HG03103 (cell line): ENCODE data around the gene KCNIP3.

Experiments
- ATAC-seq: cut with Tn5 transposase; IDR thresholded peaks from one replicate; pipeline ENCODE4 v1.9.1; 2021; ENCODE audit warnings: low read depth; ENCODE audit not compliant: unreplicated experiment

The KCNIP3 gene

DNA sequence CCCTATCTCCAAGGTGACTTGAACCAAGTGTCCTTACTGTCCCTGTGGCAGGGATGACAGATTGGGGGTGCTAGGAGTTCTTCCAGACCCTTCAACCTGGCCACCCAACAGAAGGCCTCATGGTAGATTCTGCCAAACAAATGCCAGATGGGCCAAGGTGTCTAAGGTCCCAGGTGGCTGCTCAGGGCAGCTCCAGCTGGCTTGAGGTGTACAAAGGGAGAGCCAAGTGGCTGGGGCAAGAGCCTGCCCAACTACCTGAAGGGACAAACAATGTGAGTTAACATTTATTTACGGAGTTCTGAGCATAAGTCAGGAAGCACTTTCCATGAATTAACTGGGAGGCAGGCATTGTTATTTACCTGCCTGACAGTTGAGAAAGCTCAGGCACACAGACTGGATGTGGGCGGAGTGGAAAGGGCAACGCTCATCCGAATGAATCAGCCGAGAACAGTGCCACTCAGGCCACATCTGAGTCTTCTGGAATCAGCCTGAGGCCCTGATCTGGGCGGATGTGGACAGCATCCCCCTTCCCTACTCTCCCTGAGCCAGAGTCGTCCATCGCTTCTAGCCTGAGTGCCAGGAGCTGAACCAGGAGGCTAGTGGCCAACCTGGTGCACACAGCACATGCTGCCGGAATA lies 4.4 kb upstream of the KCNIP3 start:
- ATAC-seq = no peak

DNA sequence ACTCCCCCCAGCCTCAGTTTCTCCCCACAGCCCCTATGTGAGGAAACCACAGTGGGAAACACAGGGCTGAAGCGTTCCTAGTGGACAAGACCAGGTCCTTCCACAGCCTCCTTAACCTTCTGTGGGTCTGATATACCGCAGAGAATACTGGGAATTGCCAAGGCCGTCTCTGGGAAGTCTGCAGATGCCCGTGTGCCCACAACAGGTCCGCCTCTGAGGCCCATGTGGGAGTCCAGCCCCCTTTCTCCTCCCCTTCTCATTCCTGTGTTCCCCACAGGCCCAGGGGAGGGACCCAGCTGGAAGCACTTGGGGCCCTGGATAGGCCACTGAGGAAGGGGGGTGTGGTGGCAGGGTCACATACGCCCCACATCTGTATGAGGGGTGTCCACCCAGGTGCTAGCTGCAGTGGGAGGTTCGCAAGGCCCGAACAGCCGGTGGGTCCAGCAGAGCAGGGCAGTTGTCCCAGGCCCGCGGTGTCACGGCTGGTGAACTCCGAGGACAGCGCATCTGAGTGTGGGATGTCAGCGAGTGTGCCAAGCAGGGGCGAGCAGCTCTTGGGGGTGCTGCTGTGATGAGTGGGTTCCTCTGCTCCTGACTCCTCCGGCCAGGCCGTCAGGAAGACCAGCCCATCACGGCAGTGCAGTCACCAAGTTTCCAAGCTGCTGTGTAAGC lies 2.4 kb upstream of the KCNIP3 start:
- ATAC-seq = no peak

DNA sequence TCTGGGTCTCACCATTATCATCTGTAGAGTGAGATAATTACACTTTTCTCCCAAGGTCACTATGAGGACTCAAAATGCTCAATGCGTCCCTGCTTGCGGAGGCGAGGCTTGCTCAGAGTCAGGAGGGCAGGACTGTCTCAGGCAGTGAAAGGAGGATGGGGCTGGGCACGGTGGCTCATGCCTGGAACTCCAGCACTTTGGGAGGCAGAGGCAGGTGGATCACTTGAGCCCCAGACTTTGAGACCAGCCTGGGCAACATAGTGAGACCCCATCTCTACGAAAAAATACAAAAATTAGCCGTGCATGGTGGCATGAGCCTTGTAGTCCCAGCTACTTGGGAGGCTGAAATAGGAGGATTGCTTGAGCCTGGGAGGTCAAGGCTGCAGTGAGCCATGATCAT lies 1.8 kb upstream of the KCNIP3 start:
- no peak for ATAC-seq

DNA sequence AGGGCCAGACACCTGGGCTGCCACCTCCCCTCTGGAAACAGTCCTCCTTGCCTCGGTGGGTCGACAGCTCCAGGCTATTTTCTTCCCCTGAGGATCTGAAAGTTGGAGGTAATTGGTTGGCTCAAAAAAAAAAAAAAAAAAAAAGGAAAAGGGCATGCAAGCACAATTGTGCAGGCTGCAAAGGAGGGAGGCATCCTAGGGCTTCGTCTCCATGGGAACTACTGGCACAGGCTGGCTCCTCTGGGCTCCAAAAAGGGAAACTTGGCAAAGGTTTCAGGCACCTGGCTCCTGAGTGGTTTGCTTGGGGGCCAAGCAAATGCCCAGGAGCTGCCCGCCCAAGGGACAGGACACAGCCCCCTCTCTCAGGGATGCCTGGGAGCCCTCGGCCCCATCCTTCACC lies 1.1 kb upstream of the KCNIP3 start:
- no peak for ATAC-seq

DNA sequence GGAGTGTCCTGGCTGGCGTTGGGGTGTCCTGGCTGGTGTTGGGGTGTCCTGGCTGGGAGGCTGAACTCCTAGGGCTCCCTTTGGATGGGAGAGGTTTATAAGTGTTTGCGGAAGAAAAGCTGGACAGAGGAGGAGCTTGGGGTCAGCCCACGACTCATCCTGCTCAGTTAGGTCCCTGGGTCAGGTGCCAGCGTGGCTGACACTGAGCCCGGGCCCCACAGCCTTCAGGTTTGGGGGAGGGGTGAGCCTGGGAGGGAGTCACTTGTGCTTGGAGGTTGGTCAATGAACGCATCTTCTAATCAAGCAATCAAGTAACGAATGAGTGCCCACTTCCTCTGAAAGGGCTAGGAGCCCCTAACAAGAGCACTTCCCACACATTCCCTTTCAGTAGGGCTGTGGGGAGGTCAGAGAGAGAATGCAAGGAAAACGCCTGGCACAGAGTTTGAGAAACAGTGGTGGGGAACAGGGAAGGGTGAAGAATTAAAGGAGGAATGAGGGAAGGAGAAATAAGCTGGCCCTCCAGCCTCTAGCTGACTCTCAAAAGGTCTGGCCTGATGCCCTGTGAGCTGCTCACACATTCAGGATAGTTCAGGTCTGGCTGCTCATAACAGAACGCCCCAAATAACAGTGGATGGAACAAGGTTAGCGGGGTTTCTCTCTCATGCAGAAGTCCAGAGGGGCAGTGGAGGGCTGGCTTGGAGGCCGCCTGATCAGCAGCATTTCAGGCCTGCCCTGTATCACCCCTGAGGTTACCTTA lies 670 bp downstream of the KCNIP3 start:
- ATAC-seq = no peak

DNA sequence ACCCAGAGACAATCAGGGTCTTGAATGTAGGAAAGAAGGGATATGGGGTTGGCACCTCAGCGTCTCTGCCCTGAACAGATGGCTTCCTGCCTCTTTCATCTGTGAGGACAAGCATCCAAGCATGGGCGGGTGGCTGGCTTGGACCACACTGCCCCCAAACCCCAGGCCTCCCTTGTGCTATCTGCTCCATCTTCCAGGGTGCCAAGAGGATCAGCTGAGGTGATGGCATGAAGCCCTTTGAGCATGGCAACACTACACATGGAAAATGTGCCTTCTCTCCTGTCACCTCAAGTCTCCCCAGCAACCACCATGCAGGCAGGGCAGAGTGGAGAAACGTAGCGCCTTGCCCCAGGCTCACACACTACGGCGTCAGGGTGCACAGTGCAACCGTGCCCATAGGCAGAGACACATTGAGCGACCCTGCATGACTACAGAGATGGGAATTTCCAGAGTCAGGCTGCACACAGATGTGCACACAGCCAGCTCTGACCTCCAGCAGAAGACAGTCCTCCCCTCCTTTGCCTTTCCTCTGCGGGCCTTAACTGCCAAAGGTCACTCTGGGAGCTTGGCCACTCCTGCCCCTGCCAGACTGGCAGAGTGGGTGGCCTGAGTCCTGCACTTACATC lies 1.5 kb downstream of the KCNIP3 start:
- no peak for ATAC-seq

DNA sequence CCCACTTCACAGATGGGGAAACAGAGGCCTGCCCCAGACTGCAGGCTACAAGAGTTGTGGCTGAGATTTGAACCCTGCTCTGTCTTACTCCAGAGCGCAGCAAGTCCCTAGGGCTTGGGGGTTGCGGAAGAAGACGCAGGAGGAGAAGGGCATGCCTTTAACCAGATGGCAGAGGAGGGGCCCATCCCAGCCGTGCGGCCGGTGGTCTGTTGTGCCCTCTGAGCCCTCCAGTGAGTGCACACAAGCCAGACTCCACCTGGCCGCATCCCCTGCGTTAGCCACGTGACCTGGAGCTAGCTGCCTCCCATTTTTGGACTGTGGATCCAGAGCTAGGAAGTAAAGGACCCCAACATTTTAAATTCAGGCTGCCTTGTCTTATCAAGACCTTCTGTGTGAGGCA lies 2.8 kb downstream of the KCNIP3 start:
- no peak for ATAC-seq

DNA sequence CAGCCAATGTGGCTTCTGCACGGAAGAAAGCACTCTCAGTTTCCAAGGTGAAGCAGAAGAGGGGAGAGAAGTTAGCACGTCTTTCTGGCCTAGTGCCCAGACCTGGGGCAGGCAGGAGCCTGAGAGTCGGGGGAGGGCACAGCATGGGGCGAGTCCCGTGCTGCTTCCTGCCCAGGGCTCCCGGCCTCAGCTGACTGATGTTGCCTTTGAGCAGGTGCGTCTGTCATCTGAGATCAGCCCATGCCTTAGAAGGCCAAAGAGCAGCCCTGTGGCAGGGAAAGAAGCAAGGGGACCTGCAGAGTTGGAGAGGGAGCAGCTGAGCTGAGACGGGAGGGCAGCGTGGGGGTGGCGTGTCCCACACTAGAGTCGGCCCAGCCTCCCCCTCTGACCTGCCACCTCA lies 3.3 kb downstream of the KCNIP3 start:
- ATAC-seq = no peak

DNA sequence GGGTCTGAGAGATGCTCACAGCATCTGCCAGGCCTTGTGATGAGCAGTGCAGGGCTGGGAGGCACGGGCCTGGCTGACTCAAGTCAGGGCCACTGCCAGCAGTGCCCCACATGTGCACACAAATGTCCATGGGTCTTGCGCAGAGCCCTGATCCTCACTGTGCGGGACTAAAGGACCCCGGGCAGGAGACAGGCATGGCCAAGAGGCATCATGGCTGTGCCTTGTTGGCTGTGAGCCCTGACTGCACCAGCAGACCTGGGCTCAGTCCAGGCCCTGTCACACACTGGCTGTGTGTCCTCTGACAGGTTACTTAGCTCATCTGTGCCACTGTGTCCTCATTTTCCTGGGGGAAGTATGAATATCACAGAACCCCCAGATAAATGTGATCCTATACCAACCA lies 4.0 kb downstream of the KCNIP3 start:
- ATAC-seq = no peak

DNA sequence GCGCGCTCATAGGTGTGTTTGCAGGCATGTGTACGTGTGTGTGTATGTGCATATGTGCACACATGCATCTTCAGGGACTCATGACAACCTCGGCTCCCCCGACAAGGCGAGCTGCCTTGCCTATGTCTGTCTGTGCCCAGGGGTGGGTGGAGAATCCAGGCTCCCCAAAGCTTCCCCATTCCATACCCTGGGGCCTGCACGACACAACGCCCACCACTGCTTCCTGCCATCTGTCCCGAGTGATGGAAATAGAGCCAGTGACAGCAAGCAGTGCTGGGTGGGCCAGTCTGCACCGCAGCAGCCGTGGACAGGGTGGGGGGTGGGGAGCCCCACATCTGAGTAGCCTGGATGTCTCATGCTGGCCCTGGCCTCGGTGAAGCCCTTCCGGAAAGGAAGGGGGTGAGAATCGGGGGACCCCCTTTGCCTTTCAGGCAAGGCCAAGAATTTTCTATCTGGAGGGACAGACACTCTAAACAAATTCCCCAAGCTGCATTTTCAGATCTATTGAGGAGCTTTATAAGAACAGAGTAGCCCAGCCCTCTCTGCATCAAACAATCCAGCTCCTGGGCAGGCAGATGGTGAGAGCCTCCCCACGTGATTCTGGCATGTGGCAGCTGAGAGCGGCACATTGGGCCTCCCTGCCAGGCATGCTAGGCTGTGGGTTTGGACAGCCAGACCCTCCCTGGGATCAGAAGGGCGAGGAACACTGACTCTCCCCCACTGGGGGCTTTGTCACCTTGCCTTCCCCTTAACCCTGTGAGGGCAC lies 4.9 kb downstream of the KCNIP3 start:
- no peak for ATAC-seq

DNA sequence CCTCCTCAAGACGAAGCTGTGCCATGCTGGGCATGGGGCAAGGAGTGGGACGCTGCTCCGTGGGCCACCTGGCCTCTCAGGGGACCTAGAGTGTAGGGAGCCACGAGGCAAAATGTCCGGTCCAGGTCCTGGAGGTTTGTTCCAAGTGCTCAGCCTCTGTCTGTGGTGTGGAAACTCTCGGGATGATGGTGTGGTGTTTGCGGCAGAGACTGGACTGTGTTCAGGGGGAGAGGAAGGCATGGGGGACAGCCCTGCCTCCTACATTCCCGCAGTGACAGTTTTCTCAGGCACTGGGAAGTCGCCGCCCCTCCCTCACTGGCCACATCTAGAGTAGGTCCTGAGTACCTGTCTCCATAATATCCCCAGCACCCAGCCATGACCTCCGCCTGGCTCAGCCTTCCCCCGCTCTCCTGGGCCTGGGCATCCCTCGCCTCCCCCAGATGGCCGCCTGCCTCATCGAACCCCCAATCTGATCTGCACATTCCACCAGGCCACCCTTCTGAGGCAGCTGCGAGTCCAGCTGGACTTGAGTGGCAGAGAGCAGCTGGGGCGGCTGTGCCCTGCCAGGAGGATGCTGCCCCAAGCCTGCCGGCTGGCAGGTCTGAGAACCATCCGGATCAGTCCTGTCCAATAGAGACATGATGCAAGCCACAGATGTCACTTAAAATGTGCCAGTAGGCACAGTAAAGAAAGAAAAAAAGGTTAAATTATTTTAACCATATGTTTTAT lies 6.2 kb downstream of the KCNIP3 start:
- no peak for ATAC-seq

DNA sequence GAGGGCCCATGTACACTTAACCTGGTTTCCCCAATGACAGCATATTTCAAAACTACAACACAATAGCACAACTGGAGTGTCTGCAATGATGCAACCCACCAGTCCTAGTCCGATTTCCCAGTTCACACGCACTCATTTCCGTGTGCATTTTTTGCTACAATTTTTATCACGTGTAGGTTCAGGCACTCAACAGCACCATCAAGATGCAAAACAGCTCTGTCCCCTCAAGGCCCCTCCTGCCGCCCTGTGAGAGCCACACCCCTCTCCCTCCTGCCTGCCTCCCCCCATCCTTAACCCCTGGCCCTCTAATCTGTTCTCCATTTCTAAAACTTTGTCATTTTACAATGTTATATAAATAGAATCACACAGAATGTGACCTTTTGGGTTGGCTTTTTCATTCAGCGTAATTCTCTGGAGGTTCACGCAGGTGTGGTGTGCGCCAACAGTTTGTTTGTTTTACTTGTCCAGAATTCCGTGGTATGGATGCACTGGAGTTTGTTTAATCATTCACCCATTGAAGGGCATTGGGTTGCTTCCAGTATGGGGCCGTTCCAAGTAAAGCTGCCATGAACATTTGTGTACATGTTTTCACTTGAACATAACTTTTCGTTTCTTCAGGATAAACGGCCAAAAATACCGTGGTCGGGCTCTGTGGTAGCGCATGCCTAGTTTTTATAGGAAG lies 8.4 kb downstream of the KCNIP3 start:
- no peak for ATAC-seq

DNA sequence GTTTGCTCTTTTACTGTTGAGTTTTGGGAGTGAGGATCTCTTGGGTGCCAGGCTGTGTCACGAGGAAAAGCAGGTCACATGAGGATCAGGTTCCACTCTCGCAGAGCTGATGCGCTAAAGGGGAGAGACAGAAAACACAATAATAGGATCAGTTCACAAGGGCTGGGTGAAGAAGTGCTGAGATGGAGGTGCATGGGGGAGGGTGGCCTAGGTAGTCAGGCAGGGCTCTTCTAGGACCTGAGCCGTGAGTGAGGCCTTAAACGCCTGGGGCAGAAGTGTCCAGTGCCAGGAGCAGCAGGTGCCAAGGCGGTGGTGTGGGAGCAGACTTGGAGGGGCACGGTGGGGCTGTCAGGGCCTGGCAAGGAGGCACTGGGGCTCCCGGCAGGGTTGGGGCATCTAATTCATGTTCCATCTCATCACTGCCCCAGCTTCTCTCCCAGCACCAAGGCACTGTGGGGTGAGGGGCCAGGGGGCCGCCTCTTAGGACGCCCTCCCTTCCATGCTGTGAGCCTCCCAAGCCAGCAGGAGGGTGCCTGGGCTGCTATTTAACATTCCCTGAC lies 9.3 kb downstream of the KCNIP3 start:
- no peak for ATAC-seq

DNA sequence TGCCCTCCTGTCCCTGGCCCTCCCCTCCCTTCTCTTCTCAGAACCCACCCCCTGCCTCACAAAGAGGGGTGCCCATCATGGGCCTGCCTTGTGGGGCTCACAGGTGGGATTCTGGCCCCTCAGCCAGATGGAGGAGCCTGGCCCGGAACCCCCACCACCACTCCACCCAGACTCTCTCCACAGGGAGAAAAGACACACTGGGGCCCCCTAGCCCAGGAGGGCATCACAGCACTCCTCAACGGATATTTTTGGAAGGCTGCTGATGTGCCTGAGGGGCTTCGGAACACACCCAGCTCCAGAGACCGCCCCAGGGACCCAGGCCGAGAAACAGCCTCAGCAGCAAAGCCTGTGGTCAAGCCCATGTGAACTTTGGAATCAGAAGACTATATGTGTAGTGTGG lies 9.9 kb downstream of the KCNIP3 start:
- ATAC-seq = no peak

DNA sequence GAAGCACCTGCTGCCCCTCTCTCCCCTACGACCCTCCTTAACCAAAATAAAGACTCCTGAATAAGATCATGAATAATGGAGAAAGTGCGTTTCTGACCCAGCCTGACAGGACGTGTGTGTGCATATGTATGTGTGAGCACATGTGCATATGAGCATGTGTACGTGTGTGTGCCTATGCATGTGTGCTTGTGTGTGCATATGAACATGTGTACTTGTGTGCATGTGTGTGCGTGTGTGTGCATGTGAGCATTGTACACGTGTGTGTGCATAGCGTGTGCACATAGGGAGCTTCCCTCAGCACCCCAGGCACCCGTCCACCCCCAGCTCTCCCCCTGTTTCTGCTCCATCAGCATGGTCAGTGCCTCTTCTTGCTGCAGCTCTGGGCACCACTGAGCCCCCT lies 10.7 kb downstream of the KCNIP3 start:
- ATAC-seq = no peak

DNA sequence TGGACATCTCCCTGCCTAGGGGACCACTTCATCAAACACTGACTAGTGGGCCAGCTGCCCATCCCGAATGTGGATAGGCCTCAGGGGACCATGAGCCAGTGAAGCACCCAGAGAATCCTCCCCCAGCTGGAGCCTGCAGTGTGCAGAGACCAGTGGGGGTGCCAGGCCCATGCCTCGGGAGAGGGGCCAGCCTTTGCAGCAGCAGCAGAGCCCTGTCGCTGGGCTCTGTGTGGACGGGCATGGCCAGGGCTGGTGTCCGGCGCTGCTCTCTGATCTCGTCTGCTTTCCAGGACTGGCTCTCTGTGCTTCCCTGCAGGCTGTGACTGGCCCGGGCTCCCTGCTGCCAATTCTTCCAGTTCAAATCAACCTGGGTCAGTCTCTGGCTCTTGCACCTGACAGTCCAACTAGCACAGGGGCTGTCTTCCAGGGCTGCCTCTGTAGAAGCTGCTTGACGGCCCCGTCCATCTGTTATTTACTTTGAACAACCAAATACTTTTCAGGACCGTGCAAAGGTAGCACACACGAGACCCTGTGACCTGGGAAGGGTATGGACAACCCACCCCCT lies 11.4 kb downstream of the KCNIP3 start:
- ATAC-seq = no peak

DNA sequence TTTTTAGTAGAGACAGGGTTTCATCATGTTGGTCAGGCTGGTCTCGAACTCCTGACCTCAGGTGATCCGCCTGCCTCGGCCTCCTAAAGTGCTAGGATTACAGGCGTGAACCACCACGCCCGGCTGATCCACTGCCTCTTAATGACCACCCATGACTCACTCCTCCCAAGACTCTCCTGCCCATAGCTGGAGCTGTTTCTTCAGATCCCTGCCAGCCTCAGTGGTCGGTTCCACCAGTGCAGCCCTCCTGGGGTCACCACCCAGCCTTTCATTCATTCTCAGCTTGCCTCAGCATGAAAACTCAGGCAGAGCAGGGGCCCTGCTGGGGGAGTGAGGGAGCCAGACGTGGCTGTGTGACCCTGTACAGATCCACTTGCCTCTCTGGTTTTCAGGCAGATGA lies 12.5 kb downstream of the KCNIP3 start:
- ATAC-seq = no peak

DNA sequence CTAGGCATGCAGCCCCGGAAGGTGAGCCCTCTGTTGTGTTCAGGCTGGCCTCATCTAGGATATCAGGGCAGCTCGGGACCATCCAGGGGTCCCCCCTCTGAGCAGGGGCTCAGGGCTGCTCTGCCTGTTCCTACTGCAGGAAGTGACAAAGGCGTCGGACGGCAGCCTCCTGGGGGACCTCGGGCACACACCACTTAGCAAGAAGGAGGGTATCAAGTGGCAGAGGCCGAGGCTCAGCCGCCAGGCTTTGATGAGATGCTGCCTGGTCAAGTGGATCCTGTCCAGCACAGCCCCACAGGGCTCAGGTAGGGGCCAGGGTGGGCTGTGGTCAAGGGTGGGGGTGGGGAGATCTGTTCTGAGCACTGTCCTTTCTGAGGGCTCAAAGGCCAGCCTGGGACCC lies 13.1 kb downstream of the KCNIP3 start:
- no peak for ATAC-seq

DNA sequence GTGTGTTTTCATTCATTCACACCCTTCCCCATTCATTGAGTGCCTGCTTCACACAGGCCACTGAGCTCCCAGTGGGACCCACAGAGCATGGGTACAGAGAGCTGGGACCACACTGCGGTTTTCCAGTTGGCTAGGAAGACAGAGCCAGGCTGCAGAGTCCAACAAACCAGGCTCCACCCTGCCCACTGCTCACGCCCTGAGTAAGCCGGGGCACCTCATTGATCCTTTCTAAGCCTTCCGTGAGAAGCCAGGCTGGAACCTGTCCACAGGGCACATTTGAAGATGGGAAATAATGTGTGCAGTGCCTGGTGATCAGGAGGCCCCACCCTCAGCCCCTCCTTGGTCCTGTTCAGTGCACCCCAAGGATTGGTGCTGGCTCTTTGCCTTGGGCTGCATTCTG lies 13.5 kb downstream of the KCNIP3 start:
- ATAC-seq = no peak
